OCI-LY1 (cell line): ENCODE data around the gene PTPRQ.

Experiments used
- EZH2 ChIP-seq: fragments of 200-600 bp; sonication (generic), shearing (Covaris generic); IDR thresholded peaks from 2 replicates; pipeline ENCODE4 v1.8.0; 2017; ENCODE audit warnings: borderline replicate concordance, mixed run types, mild to moderate bottlenecking, antibody characterized with exemption, low read length, moderate library complexity, mixed read lengths
- TF ChIP-seq, protein P1 (sequence below): fragments of 200-600 bp; sonication (generic), shearing (Covaris generic); IDR thresholded peaks from 2 replicates; pipeline ENCODE4 v1.5.1; 2017; ENCODE audit warnings: mild to moderate bottlenecking, antibody characterized with exemption, low read length, moderate library complexity, mixed read lengths

DNA sequence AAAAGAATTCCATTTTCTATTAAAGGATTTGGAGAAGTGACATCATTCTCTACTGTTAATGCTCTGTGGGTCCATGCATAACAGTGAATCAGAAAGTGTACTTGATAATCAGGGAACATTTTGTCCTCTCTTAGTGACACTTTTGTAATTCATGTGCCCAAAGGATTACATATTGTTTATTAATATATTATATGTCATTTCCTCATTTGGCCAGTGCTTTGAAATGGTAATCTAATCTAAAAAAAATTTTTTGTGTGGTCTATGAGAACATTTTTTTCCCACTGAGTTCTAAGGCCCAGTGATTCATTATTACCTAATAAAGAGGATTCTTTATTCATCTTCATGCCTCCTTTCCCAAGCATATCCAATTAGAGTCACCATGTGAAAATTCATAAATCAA, 183.7 kb downstream of the PTPRQ start:
- no peak for TF ChIP-seq EZH2
- TF ChIP-seq, protein P1, sequence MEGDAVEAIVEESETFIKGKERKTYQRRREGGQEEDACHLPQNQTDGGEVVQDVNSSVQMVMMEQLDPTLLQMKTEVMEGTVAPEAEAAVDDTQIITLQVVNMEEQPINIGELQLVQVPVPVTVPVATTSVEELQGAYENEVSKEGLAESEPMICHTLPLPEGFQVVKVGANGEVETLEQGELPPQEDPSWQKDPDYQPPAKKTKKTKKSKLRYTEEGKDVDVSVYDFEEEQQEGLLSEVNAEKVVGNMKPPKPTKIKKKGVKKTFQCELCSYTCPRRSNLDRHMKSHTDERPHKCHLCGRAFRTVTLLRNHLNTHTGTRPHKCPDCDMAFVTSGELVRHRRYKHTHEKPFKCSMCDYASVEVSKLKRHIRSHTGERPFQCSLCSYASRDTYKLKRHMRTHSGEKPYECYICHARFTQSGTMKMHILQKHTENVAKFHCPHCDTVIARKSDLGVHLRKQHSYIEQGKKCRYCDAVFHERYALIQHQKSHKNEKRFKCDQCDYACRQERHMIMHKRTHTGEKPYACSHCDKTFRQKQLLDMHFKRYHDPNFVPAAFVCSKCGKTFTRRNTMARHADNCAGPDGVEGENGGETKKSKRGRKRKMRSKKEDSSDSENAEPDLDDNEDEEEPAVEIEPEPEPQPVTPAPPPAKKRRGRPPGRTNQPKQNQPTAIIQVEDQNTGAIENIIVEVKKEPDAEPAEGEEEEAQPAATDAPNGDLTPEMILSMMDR: no peak
